DMS53 treated with DMSO at 0.1 percent for 48 hours (cell line): ENCODE data around the gene PIGH.

ENCODE experiments used
- DNase-seq: peaks from one replicate; lab custom pipeline; 2025; ENCODE audit not compliant: unreplicated experiment; lab: John Stamatoyannopoulos, UW

The PIGH gene

GRCh38 chr14:67575684-67576083 lies 24.4 kb downstream of the PIGH start:
- DNase-seq = no peak

DNA sequence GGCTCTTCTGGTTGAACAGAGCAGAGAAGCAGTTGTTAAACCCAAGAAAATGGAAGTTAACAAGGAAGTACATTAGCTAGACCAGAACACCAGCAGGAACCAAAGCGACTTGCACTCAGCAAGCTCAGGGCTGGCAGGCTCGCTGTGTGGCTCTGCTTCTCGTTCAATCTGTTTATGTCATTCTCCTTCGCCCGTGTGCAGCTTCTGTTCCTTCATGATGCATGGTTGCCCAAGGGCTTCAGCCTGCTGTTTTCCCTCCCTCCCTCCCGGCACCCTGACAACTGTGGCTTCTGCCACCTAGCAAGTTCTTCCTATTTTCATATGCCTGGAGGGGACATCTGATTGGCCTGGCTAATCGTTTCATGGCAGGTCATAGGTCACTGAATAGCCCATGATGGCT lies 25.3 kb downstream of the PIGH start:
- DNase-seq = no peak

GRCh38 chr14:67574156-67574555 lies 25.9 kb downstream of the PIGH start:
- DNase-seq = no peak

GRCh38 chr14:67573228-67574010 lies 26.6 kb downstream of the PIGH start:
- DNase-seq = no peak

- no peak for DNase-seq
Measured at GRCh38 chr14:67572608-67573007, 27.5 kb downstream of the PIGH start.

DNA sequence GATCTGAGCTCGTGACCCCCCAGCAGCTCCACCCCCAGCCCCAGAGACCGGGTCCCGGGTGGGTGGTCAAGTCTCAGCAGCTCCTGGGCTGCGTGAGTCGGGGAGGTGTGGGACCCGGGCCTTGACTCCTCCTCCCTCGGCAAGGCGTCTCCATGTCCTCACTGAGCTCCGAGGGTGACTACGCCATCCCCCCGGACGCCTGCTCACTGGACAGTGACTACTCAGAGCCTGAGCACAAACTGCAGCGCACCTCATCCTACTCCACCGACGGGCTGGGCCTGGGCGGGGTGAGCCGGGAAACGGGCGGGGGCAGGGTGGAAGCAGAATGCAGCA lies 28.1 kb downstream of the PIGH start:
- DNase-seq = no peak

GRCh38 chr14:67571275-67571990 lies 28.6 kb downstream of the PIGH start:
- DNase-seq = peak; percentile 15

DNA sequence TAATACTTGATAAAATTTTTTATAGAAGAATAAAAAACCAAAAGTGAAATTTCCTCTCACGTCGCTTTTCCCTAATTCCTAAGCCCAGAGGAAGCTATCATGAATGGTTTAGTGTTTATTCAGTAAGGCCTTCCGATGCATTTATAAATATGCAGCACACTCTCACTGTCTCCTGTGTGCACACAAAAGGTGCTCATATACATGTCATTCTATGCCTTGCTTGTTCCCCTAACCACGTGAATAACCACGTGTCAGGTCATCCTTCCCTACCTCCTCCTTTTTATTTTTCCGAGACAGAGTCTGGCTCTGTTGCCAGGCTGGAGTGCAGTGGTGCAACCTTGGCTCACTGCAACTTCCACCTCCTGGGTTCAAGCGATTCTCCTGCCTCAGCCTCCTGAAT lies 29.6 kb downstream of the PIGH start:
- DNase-seq = no peak

GRCh38 chr14:67569651-67570290 lies 30.3 kb downstream of the PIGH start:
- no peak for DNase-seq

- no peak for DNase-seq
Measured at GRCh38 chr14:67569011-67569650, 30.9 kb downstream of the PIGH start.

DNA sequence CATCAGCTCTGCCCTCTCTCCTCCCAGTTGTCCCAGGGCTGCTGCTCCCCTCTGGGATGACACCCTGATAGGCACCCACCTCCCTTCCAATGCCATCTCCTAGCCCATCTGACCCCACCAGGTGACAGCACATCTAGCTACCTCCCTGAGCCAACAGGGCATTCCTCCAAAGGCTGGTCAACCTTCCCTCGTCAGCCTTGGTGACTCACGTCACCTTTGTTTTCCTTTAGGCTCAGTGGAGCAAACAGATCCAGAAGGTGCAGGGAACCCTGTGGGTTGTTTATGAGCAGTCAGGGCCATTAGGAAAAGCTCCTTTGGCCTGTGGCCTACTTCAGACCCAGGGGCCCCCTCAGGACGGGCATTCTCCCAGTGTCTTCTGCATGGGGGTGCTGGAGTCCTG lies 32.4 kb downstream of the PIGH start:
- no peak for DNase-seq

DNA sequence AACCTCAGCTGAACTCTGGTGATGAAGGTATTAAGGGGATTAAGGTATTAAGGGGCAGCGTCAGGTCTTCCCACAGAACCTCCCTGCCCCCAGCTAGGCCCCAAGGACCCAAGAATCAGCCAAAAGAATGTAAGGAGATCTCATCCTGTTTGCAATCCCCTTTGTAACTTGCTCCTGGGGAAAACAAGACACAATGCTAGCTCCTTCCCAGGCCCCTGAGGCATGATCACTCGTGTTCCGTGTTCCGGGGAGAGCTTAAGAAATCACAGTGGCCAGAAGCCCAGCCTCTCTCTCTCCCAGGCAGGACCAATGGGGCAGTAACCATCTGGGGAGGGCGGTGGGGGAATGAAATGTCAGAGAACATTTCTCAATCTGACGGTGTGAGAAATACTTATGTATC lies 33.2 kb downstream of the PIGH start:
- no peak for DNase-seq

- DNase-seq = no peak
Measured at GRCh38 chr14:67564236-67564635, 35.8 kb downstream of the PIGH start.

GRCh38 chr14:67562776-67563150 lies 37.3 kb downstream of the PIGH start:
- no peak for DNase-seq

DNA sequence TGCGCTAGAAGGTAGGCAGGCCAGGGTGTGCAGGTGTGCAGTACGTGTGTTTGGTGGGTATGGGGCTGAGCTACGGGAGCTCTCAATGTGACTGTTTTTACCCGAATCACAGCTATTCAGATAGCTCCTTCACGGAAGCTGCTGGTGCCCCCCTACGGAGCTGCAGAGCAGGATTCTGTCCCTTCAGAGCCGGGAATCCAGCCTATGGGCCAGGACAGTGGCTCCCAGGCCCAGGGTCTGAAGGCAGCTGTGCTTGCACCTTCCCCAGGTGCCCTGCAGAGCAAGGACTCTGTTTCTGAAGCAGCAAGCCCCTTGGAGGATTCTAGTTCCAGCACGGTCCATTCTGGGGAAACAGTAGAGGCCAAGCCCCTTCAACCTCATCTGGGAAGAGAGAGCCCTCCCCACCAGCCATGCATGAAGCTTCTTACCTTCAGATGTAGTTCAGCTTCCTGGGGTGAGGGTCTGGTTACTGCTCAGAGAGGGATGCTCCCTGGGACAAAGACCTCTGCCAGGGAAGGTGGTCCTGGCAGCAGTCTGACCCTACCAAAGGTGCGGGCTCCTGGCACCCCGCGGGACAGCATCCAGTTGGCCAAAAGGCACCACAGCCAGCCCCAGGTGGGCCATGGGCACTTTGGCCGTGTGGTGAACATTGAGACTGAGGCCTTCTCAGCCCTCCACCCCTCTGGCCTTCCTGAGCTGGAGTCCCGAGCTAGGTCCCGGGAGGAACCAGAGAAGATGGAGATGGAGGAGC lies 37.9 kb downstream of the PIGH start:
- DNase-seq = no peak

- no peak for DNase-seq
Measured at GRCh38 chr14:67559639-67560038, 40.4 kb downstream of the PIGH start.

GRCh38 chr14:67557656-67558055 lies 42.4 kb downstream of the PIGH start:
- DNase-seq = no peak

GRCh38 chr14:67557118-67557517 lies 43.0 kb downstream of the PIGH start:
- no peak for DNase-seq

DNA sequence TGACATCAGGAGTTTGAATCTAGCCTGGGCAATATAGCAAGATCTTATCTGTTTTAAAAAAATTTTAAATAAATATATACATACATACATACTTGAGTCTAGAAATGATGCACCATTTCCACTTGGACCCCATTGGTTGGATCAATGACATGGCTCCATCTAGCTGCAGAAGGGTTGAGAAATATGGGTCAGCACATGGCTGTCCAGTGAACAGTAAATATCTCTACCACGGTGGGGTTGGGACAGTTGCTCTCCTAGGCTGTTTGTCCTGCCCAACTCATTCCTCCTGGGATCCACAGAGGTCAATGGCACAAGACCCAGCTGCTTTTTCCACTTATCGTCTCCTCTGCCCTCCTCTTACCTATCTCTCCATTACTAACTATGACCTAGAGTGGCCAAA lies 43.4 kb downstream of the PIGH start:
- DNase-seq = no peak

DNA sequence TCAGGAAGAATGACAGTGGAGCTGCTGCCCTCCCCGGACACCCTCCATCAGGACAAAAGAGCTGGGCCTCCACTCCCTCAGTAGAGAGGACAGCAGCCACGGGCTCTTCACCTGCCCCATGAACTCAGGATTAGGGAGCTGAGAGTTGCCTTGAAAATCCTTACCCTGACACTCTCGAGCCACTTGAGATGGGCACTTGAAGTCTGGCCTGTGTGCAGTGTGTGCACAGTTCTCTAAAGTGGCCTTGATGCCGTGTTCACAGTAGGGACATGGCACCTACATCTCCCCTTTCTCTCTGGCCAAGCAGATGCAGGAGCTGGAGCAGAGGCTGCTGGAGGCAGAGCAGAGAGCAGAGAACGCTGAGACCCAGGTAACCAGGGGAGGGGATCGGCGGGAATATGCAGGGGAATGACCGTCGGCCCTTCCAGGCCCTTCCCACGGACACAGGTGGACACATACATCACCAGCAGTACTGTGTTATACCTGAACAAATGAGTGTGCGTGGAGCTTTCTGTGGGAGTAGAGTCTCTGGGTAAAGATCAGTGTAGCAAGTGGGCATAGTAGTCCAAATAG lies 44.5 kb downstream of the PIGH start:
- no peak for DNase-seq

DNA sequence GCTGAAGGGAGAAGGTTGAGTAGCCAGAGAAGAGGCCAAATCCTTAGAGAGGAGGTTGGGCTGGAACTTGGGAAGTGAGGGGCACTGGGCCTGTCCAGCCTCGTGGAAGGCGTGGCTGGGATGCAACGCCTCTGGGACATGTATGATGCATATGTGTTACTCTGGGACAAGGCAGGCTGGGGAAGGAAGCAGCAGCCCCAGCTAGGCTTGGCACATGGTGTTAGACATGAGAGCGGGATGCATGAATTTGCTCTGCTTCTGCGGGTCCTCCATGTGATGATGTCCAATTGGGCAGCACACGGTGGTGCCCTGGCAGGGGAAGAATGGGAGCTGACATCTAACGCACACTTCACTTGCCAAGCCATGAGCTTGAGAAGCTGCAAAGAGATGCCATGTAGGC lies 45.7 kb downstream of the PIGH start:
- no peak for DNase-seq
